Thyroid gland (tissue), 4 donors: ENCODE results near the gene ABHD18. TPM values are rescaled to one million over a fixed set of nuclear protein-coding genes. Genes with fewer than 3 reads are reported as not detected.
A peak's percentile ranks its signal among the peaks of the same experiment; 100 is the strongest.
"Not testable (repeated sequence)": the region's sequence is repeated elsewhere in the genome, so short reads cannot be mapped to it uniquely, and the experiment has no call there.

Experiments used
- DNase-seq, 2 donors: peaks; one replicate each; pipeline ENCODE4 v3.0.0-alpha.2; 2019
- H3K27ac ChIP-seq, 3 donors: fragments of 200-600 bp; sonication (generic); 1 replicate in 2 of 3; 2 replicates in 1 of 3; pipeline ENCODE4 v1.5.1; 2016 to 2019; ENCODE audit warnings: mild to moderate bottlenecking in 1 of 3, moderate library complexity in 1 of 3
- H3K27me3 ChIP-seq: fragments of 200-600 bp; sonication (generic); one replicate; pipeline ENCODE4 v1.5.1; 2019
- H3K36me3 ChIP-seq, 2 donors: fragments of 200-600 bp; sonication (generic); one replicate each; pipeline ENCODE4 v1.5.1; 2016 to 2019
- H3K4me1 ChIP-seq, 2 donors: fragments of 200-600 bp; sonication (generic); one replicate each; pipeline ENCODE4 v1.5.1; 2017 to 2019
- H3K4me3 ChIP-seq, 3 donors: fragments of 200-600 bp; sonication (generic); replicated peaks in 1 of 3; 1 replicate in 2 of 3; 2 replicates in 1 of 3; pipeline ENCODE4 v1.5.1; 2016; ENCODE audit warnings: mild to moderate bottlenecking in 1 of 3
- H3K9me3 ChIP-seq: fragments of 200-600 bp; sonication (generic); one replicate; pipeline ENCODE4 v1.5.1; 2017
- POLR2A ChIP-seq, 2 donors: fragments of 450-650 bp; IDR thresholded peaks; one replicate each; pipeline ENCODE4 v1.6.1; 2017; ENCODE audit warnings: antibody characterized with exemption in 2 of 2, mild to moderate bottlenecking in 2 of 2, moderate library complexity in 1 of 2
- WGBS, 2 donors: methylation state at CpG; one replicate each; pipeline ENCODE4 v1.1.5; 2017; 5-methylcytosine and 5-hydroxymethylcytosine counted together
- intact Hi-C: fragments of 100-400 bp; cut with DNase I; formaldehyde crosslinking; loops from one replicate; pipeline ENCODE4 v1.15.1; 2023
- total RNA-seq, 4 donors: library from RNA; depleted of rRNA; stranded (reverse); fragments of >200 nt; gene quantifications; one replicate each; pipeline ENCODE4 v1.2.3, GENCODE V29; 2016
- TF ChIP-seq, protein P1 (sequence below), 6 experiments: fragments of 200-600 bp in 3 of 6; fragments of 450-650 bp in 3 of 6; sonication (generic) in 3 of 6; IDR thresholded peaks; one replicate each; pipeline ENCODE4 v1.5.1; 2016 to 2019; ENCODE audit warnings: antibody characterized with exemption in 6 of 6, mild to moderate bottlenecking in 2 of 6, inconsistent platforms in 1 of 6, moderate library complexity in 1 of 6

Gene ABHD18
- total RNA-seq, 4 donors from 2014 or later = 14.6 to 28.2 (median 18.5) TPM

DNA sequence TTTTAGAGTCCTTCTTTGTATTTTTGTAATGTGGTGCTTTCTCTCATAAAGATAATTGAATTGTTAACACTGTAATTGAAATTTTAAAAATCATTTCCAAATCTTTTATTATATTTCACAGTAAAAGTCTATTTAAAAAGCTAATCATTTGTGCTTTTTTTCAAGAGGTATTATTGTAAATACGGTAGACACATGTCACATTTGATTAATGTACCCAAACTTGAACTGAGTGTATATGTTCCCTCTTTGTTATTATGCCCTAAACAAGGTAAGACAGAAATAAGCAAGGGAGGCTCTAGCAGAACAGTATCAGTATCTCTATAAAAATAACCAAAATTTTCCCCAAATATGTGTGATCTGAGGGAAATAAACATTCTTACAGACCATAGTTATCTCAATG is 74.4 kb downstream of the ABHD18 start:
- DNase-seq = no peak
- WGBS, 2 donors = 88 to 98% methylated on average over 1 of the region's 1 CpG
- intact Hi-C loops = no loop called here
- TF ChIP-seq, protein P1, sequence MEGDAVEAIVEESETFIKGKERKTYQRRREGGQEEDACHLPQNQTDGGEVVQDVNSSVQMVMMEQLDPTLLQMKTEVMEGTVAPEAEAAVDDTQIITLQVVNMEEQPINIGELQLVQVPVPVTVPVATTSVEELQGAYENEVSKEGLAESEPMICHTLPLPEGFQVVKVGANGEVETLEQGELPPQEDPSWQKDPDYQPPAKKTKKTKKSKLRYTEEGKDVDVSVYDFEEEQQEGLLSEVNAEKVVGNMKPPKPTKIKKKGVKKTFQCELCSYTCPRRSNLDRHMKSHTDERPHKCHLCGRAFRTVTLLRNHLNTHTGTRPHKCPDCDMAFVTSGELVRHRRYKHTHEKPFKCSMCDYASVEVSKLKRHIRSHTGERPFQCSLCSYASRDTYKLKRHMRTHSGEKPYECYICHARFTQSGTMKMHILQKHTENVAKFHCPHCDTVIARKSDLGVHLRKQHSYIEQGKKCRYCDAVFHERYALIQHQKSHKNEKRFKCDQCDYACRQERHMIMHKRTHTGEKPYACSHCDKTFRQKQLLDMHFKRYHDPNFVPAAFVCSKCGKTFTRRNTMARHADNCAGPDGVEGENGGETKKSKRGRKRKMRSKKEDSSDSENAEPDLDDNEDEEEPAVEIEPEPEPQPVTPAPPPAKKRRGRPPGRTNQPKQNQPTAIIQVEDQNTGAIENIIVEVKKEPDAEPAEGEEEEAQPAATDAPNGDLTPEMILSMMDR (IDR thresholded peaks at IDR 0.05) = no peak
- TF ChIP-seq POLR2A (IDR thresholded peaks at IDR 0.05) = no peak
- H3K4me1 ChIP-seq = peaks cover 0 to 4% of the 10 kb centered on the region in 2 donors
- H3K36me3 ChIP-seq = no peaks in the 10 kb centered on the region
- H3K27me3 ChIP-seq = no peaks in the 10 kb centered on the region
- no peaks in the 10 kb centered on the region for H3K9me3 ChIP-seq
- no peak overlapping the region for H3K4me3 ChIP-seq
- no peak overlapping the region for H3K27ac ChIP-seq

DNA sequence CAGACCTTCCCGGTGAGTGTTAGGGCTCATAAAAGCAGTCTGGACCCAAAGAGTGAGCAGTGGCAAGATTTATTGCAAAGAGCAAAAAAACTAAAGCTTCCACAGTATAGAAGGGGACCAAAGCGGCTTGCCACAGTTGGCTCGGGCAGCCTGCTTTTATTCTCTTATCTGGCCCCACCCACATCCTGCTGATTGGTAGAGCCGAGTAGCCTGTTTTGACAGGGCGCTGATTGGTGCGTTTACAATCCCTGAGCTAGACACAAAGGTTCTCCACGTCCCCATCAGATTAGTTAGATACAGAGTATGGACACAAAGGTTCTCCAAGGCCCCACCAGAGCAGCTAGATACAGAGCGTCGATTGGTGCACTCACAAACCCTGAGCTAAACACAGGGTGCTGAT is 81.8 kb downstream of the ABHD18 start:
- DNase-seq, H3K27me3 ChIP-seq, intact Hi-C loops, H3K4me1 ChIP-seq, H3K4me3 ChIP-seq, H3K36me3 ChIP-seq, H3K27ac ChIP-seq, H3K9me3 ChIP-seq: not testable (repeated sequence)
- WGBS, 2 donors = 92 to 95% methylated on average over 9 of the region's 9 CpGs

DNA sequence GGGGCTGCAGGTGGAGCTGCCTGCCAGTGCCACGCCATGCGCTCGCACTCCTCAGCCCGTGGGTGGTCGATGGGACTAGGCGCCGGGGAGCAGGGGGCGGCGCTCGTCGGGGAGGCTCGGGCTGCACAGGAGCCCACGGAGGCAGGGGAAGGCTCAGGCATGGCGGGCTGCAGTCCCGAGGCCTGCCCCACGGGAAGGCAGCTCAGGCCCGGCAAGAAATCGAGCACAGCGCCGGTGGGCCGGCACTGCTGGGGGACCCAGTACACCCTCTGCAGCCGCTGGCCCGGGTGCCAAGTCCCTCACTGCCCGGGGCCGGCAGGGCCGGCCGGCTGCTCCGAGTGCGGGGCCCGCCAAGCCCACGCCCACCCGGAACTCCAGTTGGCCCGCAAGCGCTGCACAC is 82.3 kb downstream of the ABHD18 start:
- 87 to 95% methylated on average over 12 to 13 of the region's 34 CpGs for WGBS, 2 donors
- H3K4me3 ChIP-seq, intact Hi-C loops, H3K27me3 ChIP-seq, DNase-seq, H3K4me1 ChIP-seq, H3K36me3 ChIP-seq, H3K9me3 ChIP-seq, H3K27ac ChIP-seq: not testable (repeated sequence)

DNA sequence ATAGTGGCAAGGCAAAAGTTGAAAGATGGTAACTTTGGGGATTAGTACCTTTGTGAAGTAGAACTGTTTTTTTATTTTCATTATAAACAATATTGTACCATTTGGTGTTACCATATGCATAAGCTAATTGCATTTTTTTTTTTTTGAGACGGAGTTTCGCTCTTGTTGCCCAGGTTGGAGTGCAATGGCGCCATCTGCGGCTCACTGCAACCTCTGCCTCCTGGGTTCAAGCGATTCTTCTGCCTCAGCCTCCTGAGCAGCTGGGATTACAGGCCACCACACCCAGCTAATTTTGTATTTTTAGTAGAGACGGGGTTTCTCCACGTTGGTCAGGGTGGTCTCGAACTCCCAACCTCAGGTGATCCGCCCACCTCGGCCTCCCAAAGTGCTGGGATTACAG is 86.0 kb downstream of the ABHD18 start:
- H3K27ac ChIP-seq, H3K27me3 ChIP-seq, H3K36me3 ChIP-seq, H3K4me3 ChIP-seq, H3K4me1 ChIP-seq, H3K9me3 ChIP-seq, DNase-seq: not testable (repeated sequence)
- intact Hi-C loops = loop anchor here (10.0 kb wide), 1 partner anchor 86 kb away; the partner anchor contains the start of genes ABHD18 and MFSD8
- 89 to 96% methylated on average over 10 of the region's 10 CpGs for WGBS, 2 donors

DNA sequence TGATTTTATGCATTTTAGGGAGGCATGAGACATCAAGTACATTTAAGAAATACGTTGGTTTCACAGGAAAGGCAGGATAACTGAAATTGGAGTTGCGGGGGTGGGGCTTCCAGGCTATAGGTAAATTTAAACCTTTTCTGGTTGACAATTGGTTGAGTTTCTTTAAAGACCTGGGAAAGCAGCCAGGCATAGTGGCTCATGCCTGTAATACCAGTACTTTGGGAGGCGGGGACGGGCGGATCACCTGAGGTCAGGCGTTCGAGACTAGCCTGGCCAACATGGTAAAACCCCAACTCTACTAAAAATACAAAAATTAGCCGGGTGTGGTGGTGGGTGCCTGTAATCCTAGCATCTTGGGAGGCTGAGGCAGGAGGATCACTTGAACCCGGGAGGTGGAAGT is 89.7 kb downstream of the ABHD18 start:
- not testable (repeated sequence) for H3K9me3 ChIP-seq
- 93 to 96% methylated on average over 9 of the region's 9 CpGs for WGBS, 2 donors
- intact Hi-C loops = loop anchor here (10.0 kb wide), 1 partner anchor 90 kb away; the partner anchor contains the start of genes ABHD18 and MFSD8

DNA sequence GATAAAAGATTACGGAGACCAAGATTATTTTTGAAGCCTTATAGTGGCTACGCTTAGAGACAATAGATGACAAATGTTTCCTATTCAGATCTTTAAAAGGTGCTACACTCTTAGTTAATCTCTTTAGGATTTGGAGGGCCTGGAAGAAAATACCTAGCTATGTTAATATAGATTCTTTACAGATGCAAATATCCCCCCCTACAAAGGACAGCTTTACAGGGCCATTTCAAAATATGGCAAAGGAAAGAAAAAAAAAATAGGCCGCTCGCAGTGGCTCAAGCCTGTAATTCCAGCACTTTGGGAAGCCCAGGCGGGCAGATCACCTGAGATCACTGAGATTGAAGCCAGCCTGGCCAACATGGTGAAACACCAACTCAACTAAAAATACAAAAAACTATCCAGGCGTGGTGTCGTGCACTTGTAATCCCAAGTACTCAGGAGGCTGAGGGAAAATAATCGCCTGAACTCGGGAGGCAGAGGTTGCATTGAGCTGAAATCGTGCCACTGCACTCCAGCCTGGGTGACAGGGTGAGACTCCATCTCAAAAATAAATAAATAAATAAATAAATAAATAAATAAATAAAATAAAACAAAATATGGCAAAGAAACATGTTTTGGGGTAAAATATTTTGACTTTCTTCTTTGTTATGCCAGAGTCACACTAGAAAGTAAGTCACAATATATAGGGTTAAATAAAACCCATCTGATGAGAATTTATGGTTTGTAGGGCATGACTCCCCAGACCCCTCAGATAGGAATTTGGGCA is 90.4 kb downstream of the ABHD18 start:
- not testable (repeated sequence) for H3K36me3 ChIP-seq, H3K4me3 ChIP-seq, H3K4me1 ChIP-seq, H3K27me3 ChIP-seq, H3K9me3 ChIP-seq
- intact Hi-C loops = loop anchor here (10.0 kb wide), 1 partner anchor 91 kb away; the partner anchor contains the start of genes ABHD18 and MFSD8
- DNase-seq = peak; percentile 73 to 80
- WGBS, 2 donors = 49 to 51% methylated on average over 10 of the region's 10 CpGs
- peak overlapping the region; percentile 6 to 57 (median 17) for H3K27ac ChIP-seq

More for the DNA sequence above, 89.7 kb downstream of the ABHD18 start:
- not testable (repeated sequence) for H3K4me3 ChIP-seq, DNase-seq, H3K36me3 ChIP-seq, H3K27ac ChIP-seq, H3K4me1 ChIP-seq, H3K27me3 ChIP-seq

DNA sequence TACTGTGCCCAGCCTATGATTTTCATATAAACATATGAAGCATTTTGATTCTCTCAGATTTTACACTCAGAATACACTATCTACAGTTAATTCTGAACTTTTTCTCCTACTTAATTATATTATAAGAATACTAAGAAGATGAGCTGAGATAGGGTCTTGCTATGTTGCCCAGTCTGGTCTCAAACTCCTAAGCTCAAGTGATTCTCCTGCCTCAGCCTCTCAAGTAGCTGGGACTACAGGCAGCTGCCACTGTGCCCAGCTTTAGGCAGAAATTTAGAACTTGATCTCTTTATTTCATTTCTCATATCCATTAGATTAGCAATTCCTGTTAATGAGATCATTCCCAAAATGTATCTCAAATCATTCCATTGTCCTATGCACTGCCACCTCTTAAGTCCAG is 91.2 kb downstream of the ABHD18 start:
- Histone ChIP-seq H3K9me3 (no peaks in the 10 kb centered on the region), H3K4me3 (no peak overlapping the region), H3K27me3 (no peaks in the 10 kb centered on the region), H3K4me1 (no peaks in the 10 kb centered on the region), H3K36me3 (no peaks in the 10 kb centered on the region), H3K27ac (no peak overlapping the region)
- TF ChIP-seq, protein P1 (IDR thresholded peaks at IDR 0.05) = no peak
- TF ChIP-seq POLR2A (IDR thresholded peaks at IDR 0.05) = no peak
- DNase-seq = no peak
- intact Hi-C loops = loop anchor here (10.0 kb wide), 1 partner anchor 92 kb away; the partner anchor contains the start of genes ABHD18 and MFSD8
